HG03060 (cell line): ENCODE results near the gene ANP32A.

ENCODE experiments used
- ATAC-seq: cut with Tn5 transposase; IDR thresholded peaks from one replicate; pipeline ENCODE4 v1.9.1; 2021; ENCODE audit warnings: low read depth, moderate number of reproducible peaks; ENCODE audit not compliant: unreplicated experiment

ANP32A gene

GRCh38 chr15:68821190-68821840, 620 bp upstream of the ANP32A start:
- no peak for ATAC-seq

GRCh38 chr15:68819495-68820294, 1.0 kb downstream of the ANP32A start:
- no peak for ATAC-seq

- no peak for ATAC-seq
Measured at GRCh38 chr15:68818769-68819494, 1.8 kb downstream of the ANP32A start.

GRCh38 chr15:68818066-68818768, 2.5 kb downstream of the ANP32A start:
- no peak for ATAC-seq

- ATAC-seq, result no peak
Measured at GRCh38 chr15:68817304-68818065, 3.2 kb downstream of the ANP32A start.

GRCh38 chr15:68816795-68817303, 3.8 kb downstream of the ANP32A start:
- no peak for ATAC-seq

- no peak for ATAC-seq
Measured at GRCh38 chr15:68816158-68816557, 4.5 kb downstream of the ANP32A start.

- ATAC-seq, result no peak
Measured at GRCh38 chr15:68815598-68815997, 5.1 kb downstream of the ANP32A start.

GRCh38 chr15:68814596-68814995, 6.1 kb downstream of the ANP32A start:
- ATAC-seq, result no peak

- no peak for ATAC-seq
Measured at GRCh38 chr15:68812597-68813431, 7.9 kb downstream of the ANP32A start.

- ATAC-seq, result no peak
Measured at GRCh38 chr15:68812069-68812468, 8.6 kb downstream of the ANP32A start.

GRCh38 chr15:68809517-68809916, 11.2 kb downstream of the ANP32A start:
- no peak for ATAC-seq

- no peak for ATAC-seq
Measured at GRCh38 chr15:68808770-68809169, 11.9 kb downstream of the ANP32A start.

GRCh38 chr15:68808091-68808490, 12.6 kb downstream of the ANP32A start:
- no peak for ATAC-seq

GRCh38 chr15:68807249-68807648, 13.4 kb downstream of the ANP32A start:
- no peak for ATAC-seq

GRCh38 chr15:68806220-68807060, 14.3 kb downstream of the ANP32A start:
- no peak for ATAC-seq

- ATAC-seq, result no peak
Measured at GRCh38 chr15:68802373-68802772, 18.3 kb downstream of the ANP32A start.

- no peak for ATAC-seq
Measured at GRCh38 chr15:68801572-68802148, 19.0 kb downstream of the ANP32A start.
